Heart left ventricle (tissue), 13 donors: Measurements from ENCODE around the gene DKKL1.

Source experiments
- CTCF ChIP-seq, 12 donors: fragments of 200-600 bp; sonication (generic) in 4 of 12; IDR thresholded peaks; one replicate each; pipeline versions ENCODE4 v1.5.0 to v1.8.0; 2018 to 2022; ENCODE audit warnings: antibody characterized with exemption in 12 of 12, mild to moderate bottlenecking in 5 of 12
- POLR2A ChIP-seq, 2 donors: fragments of 450-650 bp; IDR thresholded peaks; one replicate each; pipeline ENCODE4 v1.6.1; 2017; ENCODE audit warnings: antibody characterized with exemption in 2 of 2, mild to moderate bottlenecking in 2 of 2, moderate library complexity in 2 of 2
- donor health status: ischemic (EF 13 %, LVEDD 7.1; RV severe dilation, severe dysfunction).
- donor health status: DM: no; HTN: yes; CAD: no.
- donor health status: DM: no; HTN: no; CAD: no.
- donor health status: ischemic (EF 25% LVEDD 6.9; RV normal size, moderate dysfunction).
- donor health status: ischemic (EF 25% LVEDD 5.7; RV mildly dilated, moderate dysfunction).
- donor health status: ischemic (EF 35%, LVEDD 5.7; RV mildly dilated, moderate dysfunction).
- donor health status: nonischemic (EF 11% LVEDD 7.7; RV severe dilation, severe dysfunction).
- donor health status: DM: yes; HTN: yes; CAD: no.
- donor health status: PGD.
- donor health status: ischemic (EF 29% LVEDD 5.4; RV normal size, mild dysfunction).
- donor health status: nonischemic (EF 23%, LVEDD 6.1; RV moderate dilation, normal function).

DNA sequence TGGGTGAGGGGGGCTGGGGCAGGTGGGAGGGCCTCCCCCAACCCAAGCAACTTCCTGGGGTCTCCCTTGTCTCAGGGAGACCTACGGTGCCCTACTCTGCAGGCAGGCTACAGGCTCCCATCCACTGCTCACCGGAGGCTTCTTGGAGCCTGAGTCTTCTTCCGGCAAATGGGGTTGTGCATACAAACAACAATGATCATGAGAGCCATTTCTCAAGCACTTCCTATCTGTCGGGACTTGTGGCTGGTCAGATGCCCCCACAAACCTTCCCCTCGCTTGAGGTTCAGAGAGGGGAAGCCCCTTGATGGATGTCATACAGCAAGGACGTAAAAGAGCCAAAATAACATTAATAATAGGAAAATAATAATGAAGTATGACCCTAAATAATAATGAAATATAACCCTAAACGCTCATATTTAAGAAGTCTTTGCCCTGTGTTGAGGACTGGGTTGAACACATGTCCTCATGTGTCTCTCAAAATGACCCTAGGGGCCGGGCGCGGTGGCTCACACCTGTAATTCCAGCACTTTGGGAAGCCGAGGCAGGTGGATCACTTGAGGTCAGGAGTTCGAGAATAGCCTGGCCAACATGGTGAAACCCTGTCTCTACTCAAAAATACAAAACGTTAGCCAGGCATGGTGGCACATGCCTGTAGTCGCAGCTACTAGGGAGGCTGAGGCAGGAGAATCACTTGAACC is 27.7 kb upstream of the DKKL1 start:
- TF ChIP-seq CTCF (IDR thresholded peaks at IDR 0.05) (no peak), POLR2A (IDR thresholded peaks at IDR 0.05) (no peak)
